Hepatocyte (in vitro differentiated cells): ENCODE results near the gene KDM8. TPM values are rescaled to one million over a fixed set of nuclear protein-coding genes. Genes with fewer than 3 reads are reported as not detected.
"Not testable (repeated sequence)": the region's sequence is repeated elsewhere in the genome, so short reads cannot be mapped to it uniquely, and the experiment has no call there.

Source experiments
- DNase-seq: peaks from one replicate; pipeline ENCODE4 v3.0.0-alpha.2; 2016; ENCODE audit warnings: low spot score
- H2AFZ ChIP-seq: fragments of 200-600 bp; sonication (generic); 2 replicates; pipeline ENCODE4 v1.6.0; 2016; ENCODE audit warnings: antibody characterized with exemption, mild to moderate bottlenecking
- H3K27ac ChIP-seq: fragments of 200-600 bp; sonication (generic); 2 replicates; pipeline ENCODE4 v1.5.1; 2016; ENCODE audit warnings: mild to moderate bottlenecking
- H3K27me3 ChIP-seq: fragments of 200-600 bp; sonication (generic); 2 replicates; pipeline ENCODE4 v1.6.1; 2016
- H3K36me3 ChIP-seq: fragments of 200-600 bp; sonication (generic); replicated peaks from 2 replicates; pipeline ENCODE4 v1.5.1; 2016; ENCODE audit warnings: low read depth; ENCODE audit not compliant: insufficient read depth
- H3K4me1 ChIP-seq: fragments of 200-600 bp; sonication (generic); 2 replicates; pipeline ENCODE4 v1.5.1; 2016; ENCODE audit warnings: mild to moderate bottlenecking, moderate library complexity; ENCODE audit not compliant: insufficient read depth
- H3K4me2 ChIP-seq: fragments of 200-600 bp; sonication (generic); 2 replicates; pipeline ENCODE4 v1.6.0; 2016
- H3K4me3 ChIP-seq: fragments of 200-600 bp; sonication (generic); 2 replicates; pipeline ENCODE4 v1.5.1; 2016; ENCODE audit warnings: mild to moderate bottlenecking
- H3K79me2 ChIP-seq: fragments of 200-600 bp; sonication (generic); 2 replicates; pipeline ENCODE4 v1.6.0; 2017; ENCODE audit warnings: mild to moderate bottlenecking
- H3K9me2 ChIP-seq: fragments of 200-600 bp; sonication (generic); replicated peaks from 2 replicates; pipeline ENCODE4 v1.6.0; 2017; ENCODE audit warnings: mild to moderate bottlenecking; ENCODE audit not compliant: insufficient read depth
- H3K9me3 ChIP-seq: fragments of 200-600 bp; sonication (generic); 2 replicates; pipeline ENCODE4 v1.5.1; 2016; ENCODE audit warnings: low read depth, mild to moderate bottlenecking
- H4K20me1 ChIP-seq: fragments of 200-600 bp; sonication (generic); 2 replicates; pipeline ENCODE4 v1.6.0; 2016; ENCODE audit warnings: mild to moderate bottlenecking; ENCODE audit not compliant: insufficient read depth, poor library complexity, severe bottlenecking
- CTCF ChIP-seq: fragments of 200-600 bp; sonication (generic); IDR thresholded peaks from 2 replicates; pipeline ENCODE4 v1.5.1; 2016; ENCODE audit warnings: antibody characterized with exemption, mild to moderate bottlenecking; ENCODE audit not compliant: poor library complexity
- EZH2 ChIP-seq: fragments of 200-600 bp; sonication (generic); IDR thresholded peaks from 2 replicates; pipeline ENCODE4 v1.6.1; 2016; ENCODE audit warnings: antibody characterized with exemption, mild to moderate bottlenecking, borderline replicate concordance
- EZH2phosphoT487 ChIP-seq: fragments of 200-600 bp; sonication (generic); IDR thresholded peaks from one replicate; pipeline ENCODE4 v1.6.1; 2018; ENCODE audit warnings: antibody characterized with exemption, mild to moderate bottlenecking, low read depth, moderate library complexity; ENCODE audit not compliant: unreplicated experiment, severe bottlenecking
- WGBS: methylation state at CpG from one replicate; pipeline ENCODE4 v1.1.6; 2016; ENCODE audit warnings: low lambda C conversion rate; ENCODE audit errors: missing lambda C conversion rate; 5-methylcytosine and 5-hydroxymethylcytosine counted together
- polyA plus RNA-seq: library from polyadenylated mRNA; unstranded; fragments of >200 nt; fragmentation: Nextera tagmentation; extraction: Ambion mirVana; gene quantifications from 2 replicates; pipeline ENCODE4 v1.2.1, GENCODE V29; 2016
- total RNA-seq: library from RNA; depleted of rRNA; stranded (reverse); fragments of >200 nt; gene quantifications from 2 replicates; pipeline ENCODE4 v1.2.3, GENCODE V29; 2014

Gene KDM8
- total and polyA plus RNA-seq, 2 experiments from 2014 or later: 7.2 to 9.7 TPM

- H4K20me1 ChIP-seq: no peaks in the 10 kb centered on the region
- no peaks in the 10 kb centered on the region for H3K9me3 ChIP-seq
- H3K4me3 ChIP-seq: peak overlapping the region; percentile 46
- H2AFZ ChIP-seq: peak overlapping the region; percentile 65
- no peaks in the 10 kb centered on the region for H3K9me2 ChIP-seq
- peak overlapping the region; percentile 97 for H3K27ac ChIP-seq
- no peaks in the 10 kb centered on the region for H3K36me3 ChIP-seq
- WGBS: 27% methylated on average over 19 of the region's 19 CpGs
- DNase-seq: peak; percentile 95
- H3K4me1 ChIP-seq: peaks cover 12% of the 10 kb centered on the region
- peaks cover 18% of the 10 kb centered on the region for H3K79me2 ChIP-seq
- peak overlapping the region; percentile 83 for H3K4me2 ChIP-seq
- no peaks in the 10 kb centered on the region for H3K27me3 ChIP-seq
- TF ChIP-seq EZH2: no peak
- no peak for TF ChIP-seq EZH2phosphoT487
- TF ChIP-seq CTCF: no peak
Measured at GRCh38 chr16:27202923-27203506, 311 bp upstream of the KDM8 start.

- DNase-seq: no peak
- H3K27me3 ChIP-seq: no peaks in the 10 kb centered on the region
- H3K4me2 ChIP-seq: peak overlapping the region; percentile 79
- TF ChIP-seq EZH2 (no peak), EZH2phosphoT487 (no peak), CTCF (no peak)
- H3K27ac ChIP-seq: peak overlapping the region; percentile 84
- no peaks in the 10 kb centered on the region for H4K20me1 ChIP-seq
- no peaks in the 10 kb centered on the region for H3K9me2 ChIP-seq
- peaks cover 22% of the 10 kb centered on the region for H3K4me1 ChIP-seq
- no peaks in the 10 kb centered on the region for H3K9me3 ChIP-seq
- no peaks in the 10 kb centered on the region for H3K36me3 ChIP-seq
- WGBS: 56% methylated on average over 14 of the region's 14 CpGs
- peak overlapping the region; percentile 37 for H3K4me3 ChIP-seq
- peak overlapping the region; percentile 80 for H2AFZ ChIP-seq
- peaks cover 18% of the 10 kb centered on the region for H3K79me2 ChIP-seq
Measured at GRCh38 chr16:27204312-27204915, 1.1 kb downstream of the KDM8 start.

GRCh38 chr16:27205423-27206065 is 2.2 kb downstream of the KDM8 start:
- H3K36me3 ChIP-seq: no peaks in the 10 kb centered on the region
- no peak overlapping the region for H3K27ac ChIP-seq
- H3K9me2 ChIP-seq: no peaks in the 10 kb centered on the region
- TF ChIP-seq EZH2phosphoT487 (no peak), EZH2 (no peak)
- H3K4me1 ChIP-seq: peaks cover 22% of the 10 kb centered on the region
- WGBS: 92% methylated on average over 10 of the region's 10 CpGs
- no peaks in the 10 kb centered on the region for H4K20me1 ChIP-seq
- peaks cover 18% of the 10 kb centered on the region for H3K79me2 ChIP-seq
- H2AFZ ChIP-seq: no peak overlapping the region
- no peaks in the 10 kb centered on the region for H3K9me3 ChIP-seq
- H3K4me2 ChIP-seq: no peak overlapping the region
- no peak overlapping the region for H3K4me3 ChIP-seq
- no peak for DNase-seq
- no peaks in the 10 kb centered on the region for H3K27me3 ChIP-seq

- H3K9me2 ChIP-seq, H3K4me3 ChIP-seq, H3K4me2 ChIP-seq, H3K9me3 ChIP-seq, DNase-seq, H3K27me3 ChIP-seq, H3K27ac ChIP-seq, H4K20me1 ChIP-seq, H3K36me3 ChIP-seq, H2AFZ ChIP-seq: not testable (repeated sequence)
- 96% methylated on average over 10 of the region's 10 CpGs for WGBS
- Histone ChIP-seq H3K4me1 (peaks cover 22% of the 10 kb centered on the region), H3K79me2 (peaks cover 18% of the 10 kb centered on the region)
Measured at GRCh38 chr16:27207121-27207520, 3.8 kb downstream of the KDM8 start.
